Spleen (tissue), 11 donors: Measurements from ENCODE around the gene CNTF. TPM values are rescaled to one million over a fixed set of nuclear protein-coding genes. Genes with fewer than 3 reads are reported as not detected.

Experiments used
- DNase-seq: peaks from one replicate; pipeline ENCODE4 v3.0.0-alpha.2; 2020
- H3K27ac ChIP-seq, 8 donors: fragments of 200-600 bp; sonication (generic) in 7 of 8; 1 replicate in 4 of 8; 2 replicates in 4 of 8; pipeline versions ENCODE4 v1.5.0 to v1.8.0; 2016 to 2021; ENCODE audit warnings: inconsistent platforms in 4 of 8, mild to moderate bottlenecking in 4 of 8, moderate library complexity in 1 of 8
- H3K27me3 ChIP-seq, 7 donors: fragments of 200-600 bp; sonication (generic) in 6 of 7; replicated peaks in 1 of 7; 1 replicate in 4 of 7; 2 replicates in 3 of 7; pipeline versions ENCODE4 v1.5.0 to v1.8.0; 2016 to 2021; ENCODE audit warnings: inconsistent platforms in 3 of 7, mild to moderate bottlenecking in 1 of 7
- H3K36me3 ChIP-seq, 6 donors: fragments of 200-600 bp; sonication (generic) in 5 of 6; 1 replicate in 4 of 6; 2 replicates in 2 of 6; pipeline versions ENCODE4 v1.5.0 to v1.8.0; 2016 to 2021; ENCODE audit warnings: inconsistent platforms in 2 of 6
- H3K4me1 ChIP-seq, 6 donors: fragments of 200-600 bp; sonication (generic) in 5 of 6; 1 replicate in 3 of 6; 2 replicates in 3 of 6; pipeline versions ENCODE4 v1.5.0 to v1.8.0; 2016 to 2021; ENCODE audit warnings: inconsistent platforms in 3 of 6
- H3K4me3 ChIP-seq, 8 donors: fragments of 200-600 bp; sonication (generic) in 7 of 8; 1 replicate in 4 of 8; 2 replicates in 4 of 8; pipeline versions ENCODE4 v1.5.0 to v1.8.0; 2016 to 2021; ENCODE audit warnings: inconsistent platforms in 4 of 8, mild to moderate bottlenecking in 4 of 8, moderate library complexity in 2 of 8
- H3K9me3 ChIP-seq, 8 donors: fragments of 200-600 bp; sonication (generic) in 7 of 8; 1 replicate in 4 of 8; 2 replicates in 4 of 8; pipeline versions ENCODE4 v1.5.0 to v1.8.0; 2016 to 2021; ENCODE audit warnings: inconsistent platforms in 4 of 8
- CTCF ChIP-seq, 11 experiments: fragments of 200-600 bp in 7 of 11; fragments of 450-650 bp in 4 of 11; sonication (generic) in 4 of 11; IDR thresholded peaks in 8 of 11; conservative IDR thresholded peaks in 3 of 11; 1 replicate in 7 of 11; 2 replicates in 4 of 11; pipeline versions ENCODE4 v1.4.0 to v1.8.0; 2016 to 2021; ENCODE audit warnings: antibody characterized with exemption in 11 of 11, inconsistent platforms in 4 of 11, mild to moderate bottlenecking in 1 of 11
- POLR2A ChIP-seq, 3 donors: fragments of 450-650 bp; IDR thresholded peaks; one replicate each; pipeline ENCODE4 v1.5.1; 2017; ENCODE audit warnings: antibody characterized with exemption in 3 of 3, mild to moderate bottlenecking in 1 of 3
- POLR2AphosphoS5 ChIP-seq, 3 donors: sonication (generic); formaldehyde crosslinking; IDR thresholded peaks; one replicate each; pipeline ENCODE4 v1.5.1; 2017; ENCODE audit warnings: antibody characterized with exemption in 3 of 3
- WGBS, 5 donors: extraction: QIAGEN DNeasy Blood & Tissue Kit in 3 of 5; methylation state at CpG; one replicate each; pipeline versions ENCODE4 v1.1.5 to v1.1.7; 2013 to 2018; 5-methylcytosine and 5-hydroxymethylcytosine counted together
- intact Hi-C: fragments of 100-400 bp; cut with DNase I; formaldehyde crosslinking; loops from one replicate; pipeline ENCODE4 v1.15.0; 2023; ENCODE audit warnings: low total_unique reads
- polyA plus RNA-seq, 3 donors: library from polyadenylated mRNA; stranded (reverse); fragments of 200-250 nt; gene quantifications; one replicate each; pipeline ENCODE4 v1.2.1, GENCODE V29; 2013
- total RNA-seq, 7 donors: library from RNA; depleted of rRNA in 3 of 7; stranded (reverse); fragments of >200 nt in 3 of 7; fragmentation: NEBNext Ultra II Directional in 4 of 7; extraction: Animal tissue kit (Norgen Biotek cat#: 25700) in 4 of 7; gene quantifications; one replicate each; pipeline versions ENCODE4 v1.1.0 to v1.2.1, GENCODE V29; 2016 to 2021
- donor health status: healthy with polysubstance abuse.
- donor health status: DM: no; HTN: no; CAD: no; lungs with moderate emphysema.
- donor health status: DM: no; HTN: no; CAD: no.
- donor health status: Bipolar disorder and iron deficiency.
- donor health status: healthy.
- donor health status: DM: no; HTN: no; CAD: no.
- donor health status: DM: yes; HTN: yes; CAD: no.

CNTF gene
- total and polyA plus RNA-seq, 10 donors: 0.09 to 3.7 (median 1.4) TPM

- no peak for DNase-seq
- WGBS, 5 donors: 89 to 96% (median 90%) methylated on average over 2 of the region's 2 CpGs
- intact Hi-C loops: no loop called here
Observed at GRCh38 chr11:58600510-58600909, 22.0 kb upstream of the CNTF start.

GRCh38 chr11:58606930-58607714 is 15.3 kb upstream of the CNTF start:
- Histone ChIP-seq H3K27ac (no peak overlapping the region), H3K36me3 (peaks cover 0 to 42% (median 23%) of the 10 kb centered on the region in 6 donors), H3K27me3 (no peaks in the 10 kb centered on the region), H3K9me3 (no peaks in the 10 kb centered on the region), H3K4me1 (peaks cover 6 to 74% (median 12%) of the 10 kb centered on the region in 6 donors), H3K4me3 (no peak overlapping the region)
- intact Hi-C loops: no loop called here
- DNase-seq: no peak
- TF ChIP-seq POLR2A (IDR thresholded peaks at IDR 0.05): no peak
- no peak for TF ChIP-seq CTCF (IDR thresholded peaks at IDR 0.05 in 8 of 11, conservative IDR thresholded peaks at IDR 0.05 in 3 of 11)
- no peak for TF ChIP-seq POLR2AphosphoS5 (IDR thresholded peaks at IDR 0.05)
- 88 to 95% (median 92%) methylated on average over 4 of the region's 4 CpGs for WGBS, 5 donors

More at GRCh38 chr11:58600510-58600909, 22.0 kb upstream of the CNTF start:
- Histone ChIP-seq H3K4me1 (peaks cover under 1 to 90% (median 33%) of the 10 kb centered on the region in 6 donors), H3K4me3 (no peak overlapping the region), H3K27ac (no peak overlapping the region), H3K9me3 (no peaks in the 10 kb centered on the region), H3K27me3 (no peaks in the 10 kb centered on the region), H3K36me3 (peaks cover 0 to 32% (median 1%) of the 10 kb centered on the region in 6 donors)
- TF ChIP-seq POLR2A (IDR thresholded peaks at IDR 0.05) (no peak), CTCF (IDR thresholded peaks at IDR 0.05 in 8 of 11, conservative IDR thresholded peaks at IDR 0.05 in 3 of 11) (no peak), POLR2AphosphoS5 (IDR thresholded peaks at IDR 0.05) (no peak)

- TF ChIP-seq POLR2A (IDR thresholded peaks at IDR 0.05) (no peak), CTCF (IDR thresholded peaks at IDR 0.05 in 8 of 11, conservative IDR thresholded peaks at IDR 0.05 in 3 of 11) (no peak), POLR2AphosphoS5 (IDR thresholded peaks at IDR 0.05) (no peak)
- no peak for DNase-seq
- WGBS, 5 donors: 84 to 98% (median 96%) methylated on average over 5 of the region's 5 CpGs
- peaks cover 0 to 47% (median 35%) of the 10 kb centered on the region in 6 donors for H3K36me3 ChIP-seq
- intact Hi-C loops: no loop called here
- H3K4me3 ChIP-seq: no peak overlapping the region
- H3K4me1 ChIP-seq: peaks cover 6 to 63% (median 12%) of the 10 kb centered on the region in 6 donors
- H3K27me3 ChIP-seq: no peaks in the 10 kb centered on the region
- no peaks in the 10 kb centered on the region for H3K9me3 ChIP-seq
- H3K27ac ChIP-seq: no peak overlapping the region
Observed at GRCh38 chr11:58608331-58608730, 14.1 kb upstream of the CNTF start.

GRCh38 chr11:58609723-58610122 is 12.7 kb upstream of the CNTF start:
- Histone ChIP-seq H3K36me3 (peaks cover 0 to 53% (median 48%) of the 10 kb centered on the region in 6 donors), H3K27me3 (no peaks in the 10 kb centered on the region), H3K4me3 (no peak overlapping the region), H3K27ac (no peak overlapping the region), H3K4me1 (peaks cover 6 to 54% (median 12%) of the 10 kb centered on the region in 6 donors), H3K9me3 (no peaks in the 10 kb centered on the region)
- 48 to 60% (median 58%) methylated on average over 8 of the region's 8 CpGs for WGBS, 5 donors
- DNase-seq: no peak
- TF ChIP-seq POLR2AphosphoS5 (IDR thresholded peaks at IDR 0.05) (no peak), CTCF (IDR thresholded peaks at IDR 0.05 in 8 of 11, conservative IDR thresholded peaks at IDR 0.05 in 3 of 11) (no peak), POLR2A (IDR thresholded peaks at IDR 0.05) (no peak)
- intact Hi-C loops: no loop called here
